H1 (cell line): ENCODE data around the gene RETSAT. TPM values are rescaled to one million over a fixed set of nuclear protein-coding genes. Genes with fewer than 3 reads are reported as not detected.

Source experiments
- CEBPB ChIP-seq: IDR thresholded peaks from 2 replicates; pipeline ENCODE4 v1.6.1; 2012; ENCODE audit warnings: low read depth, low read length
- CREB1 ChIP-seq: IDR thresholded peaks from 2 replicates; pipeline ENCODE4 v1.6.1; 2012; ENCODE audit warnings: inconsistent platforms
- RAD21 ChIP-seq, 2 experiments: IDR thresholded peaks in 1 of 2; conservative IDR thresholded peaks in 1 of 2; 2 replicates each; pipeline ENCODE4 v1.6.1; 2011; ENCODE audit warnings: low read depth in 2 of 2, low read length in 2 of 2, improper control_type of control experiment in 1 of 2, inconsistent platforms in 1 of 2, mild to moderate bottlenecking in 1 of 2, moderate library complexity in 1 of 2
- polyA plus RNA-seq, 7 experiments: library from polyadenylated mRNA; depleted of rRNA in 3 of 7; stranded (reverse) in 5 of 7; unstranded in 2 of 7; fragments of >200 nt in 5 of 7; fragments of 200-250 nt in 2 of 7; gene quantifications; 1 replicate in 5 of 7; 2 replicates in 1 of 7; 4 replicates in 1 of 7; pipeline versions ENCODE4 v1.2.1 to v1.2.3, GENCODE V29; 2011 to 2013; ENCODE audit warnings: missing spikeins in 2 of 7, mixed read lengths in 2 of 7
- total RNA-seq: library from RNA; stranded (reverse); fragmentation: NEBNext Ultra II Directional; extraction: Animal tissue kit (Norgen Biotek cat#: 25700); gene quantifications from 2 replicates; pipeline ENCODE4 v1.2.1, GENCODE V29; 2021

The RETSAT gene
- total and polyA plus RNA-seq, 2 of the 8 experiments (the other 6 are each of a cell fraction or from before 2014, with no cell fraction given), result 15.8 to 16.7 TPM

- TF ChIP-seq CREB1 (no peak), RAD21 (IDR thresholded peaks at IDR 0.05 in 1 of 2, conservative IDR thresholded peaks at IDR 0.05 in 1 of 2; ENCODE audit: low read depth in 2 of 2, low read length in 2 of 2) (no peak), CEBPB (no peak)
Observed at GRCh38 chr2:85310330-85310729, 44.0 kb downstream of the RETSAT start (continued).
